Fibroblast of the aortic adventitia (primary cell): ENCODE measurements around the gene TF. TPM values are rescaled to one million over a fixed set of nuclear protein-coding genes. Genes with fewer than 3 reads are reported as not detected.

Source experiments
- DNase-seq: peaks from one replicate; pipeline ENCODE4 v3.0.0-alpha.2; 2010; ENCODE audit warnings: low read depth
- H3K4me3 ChIP-seq: 2 replicates; pipeline ENCODE4 v1.5.1; 2011; ENCODE audit warnings: low read depth, mild to moderate bottlenecking, control low read depth, low read length, moderate library complexity
- CTCF ChIP-seq: IDR thresholded peaks from 2 replicates; pipeline ENCODE4 v1.5.1; 2011; ENCODE audit warnings: mild to moderate bottlenecking, low read length, control low read depth, inconsistent platforms; ENCODE audit not compliant: insufficient read depth
- total RNA-seq: library from RNA; depleted of rRNA; stranded (reverse); fragments of >200 nt; gene quantifications from 2 replicates; pipeline ENCODE4 v1.2.3, GENCODE V29; 2012; ENCODE audit warnings: low replicate concordance

The TF gene
- total RNA-seq, 1 donor, result under 0.01 TPM

GRCh38 chr3:133838296-133838789 lies 92.2 kb downstream of the TF start:
- H3K4me3 ChIP-seq, result no peak overlapping the region
- no peak for TF ChIP-seq CTCF
- no peak for DNase-seq

- DNase-seq, result no peak
- no peak overlapping the region for H3K4me3 ChIP-seq
- no peak for TF ChIP-seq CTCF
These were observed 93.0 kb downstream of the TF start for GRCh38 chr3:133838916-133839800.

DNA sequence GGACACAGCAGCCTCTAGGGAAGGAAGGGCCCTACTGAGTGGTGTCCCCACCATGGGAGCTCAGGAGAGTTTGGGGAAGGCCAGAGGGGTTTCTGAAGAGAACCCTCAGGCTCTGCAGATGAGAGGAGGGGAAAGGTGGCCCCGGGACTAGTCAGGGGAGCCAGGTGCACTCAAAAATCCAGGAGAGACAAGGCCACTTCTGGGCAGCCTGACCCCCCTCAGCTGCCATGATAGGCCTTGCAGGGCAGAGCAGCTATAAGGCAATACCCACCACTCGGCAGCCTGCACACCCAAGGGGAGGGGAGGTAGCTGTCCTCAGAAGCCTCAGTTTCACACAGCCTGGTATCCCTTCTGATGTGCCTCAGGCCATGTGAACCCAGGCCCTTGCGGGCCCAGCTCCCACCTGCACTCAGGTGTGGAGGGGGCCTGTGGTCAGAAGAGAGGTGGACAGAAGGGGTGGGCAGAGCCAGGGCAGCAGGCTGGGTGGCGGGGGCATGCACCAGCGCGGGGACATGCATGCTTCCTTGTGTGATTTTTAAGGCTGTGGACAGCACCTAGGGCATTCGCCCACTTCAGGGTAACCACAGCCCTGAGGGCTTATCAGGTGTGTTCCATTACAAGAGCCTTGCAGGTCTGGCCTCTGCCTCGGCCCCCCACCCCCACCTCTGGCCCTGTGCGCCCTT lies 94.0 kb downstream of the TF start:
- TF ChIP-seq CTCF, result no peak
- H3K4me3 ChIP-seq, result no peak overlapping the region
- DNase-seq, result no peak

GRCh38 chr3:133840767-133841166 lies 94.6 kb downstream of the TF start:
- no peak overlapping the region for H3K4me3 ChIP-seq
- TF ChIP-seq CTCF, result no peak
- no peak for DNase-seq

GRCh38 chr3:133841196-133841595 lies 95.0 kb downstream of the TF start:
- no peak for DNase-seq
- no peak for TF ChIP-seq CTCF

DNA sequence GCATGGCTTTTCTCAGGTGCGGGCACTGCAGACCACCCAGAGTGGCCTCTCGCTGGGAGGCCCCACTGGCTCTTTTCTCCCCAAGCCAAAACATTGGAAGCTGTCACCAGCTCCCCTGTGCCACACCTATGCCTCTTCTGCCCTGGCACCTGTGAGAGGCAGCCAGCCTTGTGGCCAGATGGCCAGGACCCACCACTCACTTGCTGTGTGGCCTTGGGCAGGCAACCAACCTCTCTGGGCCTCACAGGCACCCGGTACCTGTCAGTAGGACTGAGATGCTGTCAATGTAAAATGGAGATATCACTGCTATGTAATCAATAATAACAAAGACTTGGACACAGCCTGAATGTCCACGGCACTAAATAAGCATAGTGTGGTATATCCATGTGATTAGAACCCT lies 96.0 kb downstream of the TF start:
- no peak overlapping the region for H3K4me3 ChIP-seq
- no peak for TF ChIP-seq CTCF
- no peak for DNase-seq

More at GRCh38 chr3:133841196-133841595, 95.0 kb downstream of the TF start:
- H3K4me3 ChIP-seq, result no peak overlapping the region
